Measurements from ENCODE around the gene RAPSN. TPM values are rescaled to one million over a fixed set of nuclear protein-coding genes. Genes with fewer than 3 reads are reported as not detected.

RAPSN gene
- total RNA-seq, 1 experiment from 2014 or later = 1.0 TPM

GRCh38 chr11:47488674-47489394 is 39.9 kb upstream of the RAPSN start:
- CTCF ChIA-PET = no interaction called here

DNA sequence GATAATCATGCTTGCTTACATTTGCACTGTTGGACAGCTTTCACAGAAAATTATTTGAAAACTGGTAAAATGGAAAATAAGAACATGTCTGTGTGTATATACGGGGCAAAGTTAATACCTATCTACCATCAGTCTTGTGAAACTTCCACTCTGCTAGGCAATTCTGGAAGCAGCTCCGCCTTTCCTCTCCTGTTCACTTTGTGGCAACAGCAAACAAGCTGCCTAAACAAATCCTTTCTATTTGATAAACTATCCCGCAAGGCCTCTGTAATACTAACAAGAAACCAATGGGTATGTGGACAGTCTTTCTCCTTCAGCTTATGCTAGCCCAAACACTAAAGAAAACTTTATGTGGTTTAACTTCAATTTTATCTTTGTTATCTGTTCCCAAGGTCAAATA is 39.2 kb upstream of the RAPSN start:
- DNase-seq (ENCODE audit: low spot score) = no peak
- peak overlapping the region; percentile 1 for H3K27ac ChIP-seq (ENCODE audit: low read depth, low read length, poor library complexity, severe bottlenecking)
- POLR2A ChIA-PET (ENCODE audit: low non-redundant PET) = interaction anchor here (0.6 kb wide), 1 partner anchor 1506 kb away, joined by 3 read pairs; no protein-coding TSS in a partner anchor
- BruUV-seq (replicated peaks) = no TSS peak
- intact Hi-C loops (cut with micrococcal nuclease; ENCODE audit: unreplicated experiment) = no loop called here
- H3K36me3 ChIP-seq (ENCODE audit: insufficient read depth, low read length, poor library complexity, severe bottlenecking) = peaks cover 62% of the 10 kb centered on the region
- H3K9me3 ChIP-seq (ENCODE audit: low read depth, low read length, poor library complexity, severe bottlenecking) = no peaks in the 10 kb centered on the region
- H3K27me3 ChIP-seq (replicated peaks; ENCODE audit: insufficient read depth, low read depth, low read length, poor library complexity) = no peaks in the 10 kb centered on the region
- TF ChIP-seq CTCF (conservative IDR thresholded peaks at IDR 0.05; ENCODE audit: low read depth, low read length) = no peak
- no peak for TF ChIP-seq EZH2 (IDR thresholded peaks at IDR 0.05; ENCODE audit: borderline replicate concordance, low read depth, low read length, poor library complexity, severe bottlenecking)
- CTCF ChIA-PET = interaction anchor here (0.6 kb wide), 1 partner anchor 366 kb away, joined by 4 read pairs; no protein-coding TSS in a partner anchor
- H3K4me1 ChIP-seq (ENCODE audit: insufficient read depth, low read length, poor library complexity, severe bottlenecking) = no peaks in the 10 kb centered on the region
- no peak overlapping the region for H3K4me3 ChIP-seq (ENCODE audit: low read depth, low read length, poor library complexity, severe bottlenecking)

More at GRCh38 chr11:47488674-47489394, 39.9 kb upstream of the RAPSN start:
- Histone ChIP-seq H3K9me3 (ENCODE audit: low read depth, low read length, poor library complexity, severe bottlenecking) (no peaks in the 10 kb centered on the region), H3K36me3 (ENCODE audit: insufficient read depth, low read length, poor library complexity, severe bottlenecking) (peaks cover 55% of the 10 kb centered on the region), H3K27ac (ENCODE audit: low read depth, low read length, poor library complexity, severe bottlenecking) (peak overlapping the region; percentile 2), H3K4me3 (ENCODE audit: low read depth, low read length, poor library complexity, severe bottlenecking) (no peak overlapping the region), H3K4me1 (ENCODE audit: insufficient read depth, low read length, poor library complexity, severe bottlenecking) (no peaks in the 10 kb centered on the region), H3K27me3 (replicated peaks; ENCODE audit: insufficient read depth, low read depth, low read length, poor library complexity) (no peaks in the 10 kb centered on the region)
- intact Hi-C loops (cut with micrococcal nuclease; ENCODE audit: unreplicated experiment) = no loop called here
- no peak for DNase-seq (ENCODE audit: low spot score)
- TF ChIP-seq CTCF (conservative IDR thresholded peaks at IDR 0.05; ENCODE audit: low read depth, low read length) = no peak
- no peak for TF ChIP-seq EZH2 (IDR thresholded peaks at IDR 0.05; ENCODE audit: borderline replicate concordance, low read depth, low read length, poor library complexity, severe bottlenecking)
- POLR2A ChIA-PET (ENCODE audit: low non-redundant PET) = no interaction called here
- no TSS peak for BruUV-seq (replicated peaks)

- intact Hi-C loops (cut with micrococcal nuclease; ENCODE audit: unreplicated experiment) = no loop called here
- peaks cover 69% of the 10 kb centered on the region for H3K36me3 ChIP-seq (ENCODE audit: insufficient read depth, low read length, poor library complexity, severe bottlenecking)
- ChIA-PET POLR2A (ENCODE audit: low non-redundant PET) (interaction anchor here (0.6 kb wide), 1 partner anchor 1505 kb away, joined by 3 read pairs; no protein-coding TSS in a partner anchor), CTCF (no interaction called here)
- BruUV-seq (replicated peaks) = no TSS peak
- no peaks in the 10 kb centered on the region for H3K27me3 ChIP-seq (replicated peaks; ENCODE audit: insufficient read depth, low read depth, low read length, poor library complexity)
- no peaks in the 10 kb centered on the region for H3K4me1 ChIP-seq (ENCODE audit: insufficient read depth, low read length, poor library complexity, severe bottlenecking)
- TF ChIP-seq EZH2 (IDR thresholded peaks at IDR 0.05; ENCODE audit: borderline replicate concordance, low read depth, low read length, poor library complexity, severe bottlenecking) (no peak), CTCF (conservative IDR thresholded peaks at IDR 0.05; ENCODE audit: low read depth, low read length) (no peak)
- no peaks in the 10 kb centered on the region for H3K9me3 ChIP-seq (ENCODE audit: low read depth, low read length, poor library complexity, severe bottlenecking)
- DNase-seq (ENCODE audit: low spot score) = no peak
- H3K27ac ChIP-seq (ENCODE audit: low read depth, low read length, poor library complexity, severe bottlenecking) = no peak overlapping the region
- no peak overlapping the region for H3K4me3 ChIP-seq (ENCODE audit: low read depth, low read length, poor library complexity, severe bottlenecking)
These were observed 38.5 kb upstream of the RAPSN start for GRCh38 chr11:47487421-47487820.
